A549 treated with AZD2906 at 1 μM for 4 hours (cell line): ENCODE measurements around the gene RIMBP3B. TPM values are rescaled to one million over a fixed set of nuclear protein-coding genes. Genes with fewer than 3 reads are reported as not detected.

Source experiments
- total RNA-seq: library from RNA; stranded (reverse); fragments of 200-300 nt; extraction: Qiagen RNA extraction; gene quantifications from 5 replicates; pipeline ENCODE4 v1.2.3, GENCODE V29; 2022

The RIMBP3B gene
- 0.28 to 0.49 TPM (median 0.31 TPM) in 5 replicates for total RNA-seq

GRCh38 chr22:21383701-21384467, at the start of gene RIMBP3B:
RIMBP3B (plus strand) TSS chr22:21383751; CDS start chr22:21383859, 108 bp downstream.

GRCh38 chr22:21417227-21417746, 33.7 kb downstream of the RIMBP3B start, which contains the start of gene HIC2:
HIC2 (plus strand) TSS chr22:21417371; CDS start chr22:21442832, 25,461 bp downstream.

Other genes starting within 250 kb of the RIMBP3B start
- gene HIC2, start 33.6 kb downstream of the RIMBP3B start, total RNA-seq = 2.2 to 2.9 TPM (median 2.7 TPM) in 5 replicates
- 0.50 to 1.2 TPM (median 0.76 TPM) in 5 replicates for gene TMEM191C, start 83.6 kb downstream of the RIMBP3B start, total RNA-seq
- 0.12 to 0.25 TPM (median 0.20 TPM) in 4 of 5 replicates, not detected in the other for gene RIMBP3C, start 167.7 kb downstream of the RIMBP3B start, total RNA-seq
- gene UBE2L3, start 184.0 kb downstream of the RIMBP3B start, total RNA-seq = 59.2 to 69.7 TPM (median 61.3 TPM) in 5 replicates
- gene YDJC, start 246.3 kb downstream of the RIMBP3B start, total RNA-seq = 31.4 to 58.5 TPM (median 56.0 TPM) in 5 replicates
- gene CCDC116, start 249.0 kb downstream of the RIMBP3B start, total RNA-seq = 0.06 to 0.07 TPM (median 0.07 TPM) in 3 of 5 replicates, not detected in the others